Glomerular endothelial cell (primary cell): Measurements from ENCODE around the gene KIF4B. TPM values are rescaled to one million over a fixed set of nuclear protein-coding genes. Genes with fewer than 3 reads are reported as not detected.

Experiments used
- DNase-seq: peaks from one replicate; pipeline ENCODE4 v3.0.0-alpha.2; 2011; ENCODE audit warnings: low read depth, low spot score; ENCODE audit errors: extremely low read depth
- total RNA-seq: library from RNA; depleted of rRNA; stranded (reverse); fragments of >200 nt; gene quantifications from 2 replicates; pipeline ENCODE4 v1.2.3, GENCODE V29; 2015

KIF4B gene
- total RNA-seq, 1 donor from 2014 or later = 0.23 TPM

DNA sequence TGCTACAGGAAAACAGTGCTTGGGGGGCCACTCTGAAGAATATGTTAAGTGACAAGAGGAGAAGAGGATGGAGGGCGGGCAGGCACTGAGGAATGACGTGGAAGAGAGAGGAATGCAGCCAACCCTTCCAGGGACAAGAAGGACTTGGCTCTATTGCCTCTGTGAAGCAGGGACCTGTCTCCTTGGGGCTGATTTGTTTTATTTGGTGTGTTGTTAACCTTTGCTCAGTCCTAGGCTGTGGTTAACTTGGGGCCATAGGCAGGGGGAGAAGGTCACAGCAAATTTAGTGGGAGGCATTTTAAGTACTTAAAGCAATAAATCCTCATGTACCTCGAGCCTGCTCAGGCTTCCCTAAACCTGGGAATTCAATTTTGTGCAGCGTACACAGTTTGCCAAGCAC is 39.9 kb downstream of the KIF4B start:
- no peak for DNase-seq

DNA sequence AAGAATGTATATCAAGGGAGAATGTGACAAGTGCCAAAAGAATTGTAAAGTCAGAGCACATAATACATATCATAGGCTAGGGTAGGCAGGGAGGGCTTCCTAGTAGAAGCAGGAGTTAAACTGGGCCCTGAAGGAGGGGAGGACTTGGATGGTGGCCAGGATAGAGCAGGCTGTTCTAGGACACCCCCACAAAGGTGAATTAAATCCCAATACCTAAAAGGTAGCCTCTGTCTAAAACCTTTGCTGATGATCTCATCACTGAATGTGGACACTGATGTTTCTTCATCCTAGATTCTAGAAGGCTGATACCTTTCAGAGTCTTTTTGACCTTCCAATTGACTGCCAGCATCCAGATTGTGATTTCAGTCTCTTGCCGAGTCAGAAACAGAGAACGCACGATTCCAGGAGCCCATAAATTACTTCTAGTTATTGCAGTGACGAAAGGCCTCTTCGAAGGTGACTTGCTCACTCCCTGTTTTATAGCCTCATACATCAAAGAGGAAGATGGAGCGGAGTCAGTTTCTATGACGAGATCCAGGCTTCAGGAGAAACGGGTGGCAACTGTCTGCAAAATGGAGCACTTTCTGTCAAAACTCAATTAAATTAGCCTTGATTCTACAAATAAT is 43.2 kb downstream of the KIF4B start:
- no peak for DNase-seq

DNA sequence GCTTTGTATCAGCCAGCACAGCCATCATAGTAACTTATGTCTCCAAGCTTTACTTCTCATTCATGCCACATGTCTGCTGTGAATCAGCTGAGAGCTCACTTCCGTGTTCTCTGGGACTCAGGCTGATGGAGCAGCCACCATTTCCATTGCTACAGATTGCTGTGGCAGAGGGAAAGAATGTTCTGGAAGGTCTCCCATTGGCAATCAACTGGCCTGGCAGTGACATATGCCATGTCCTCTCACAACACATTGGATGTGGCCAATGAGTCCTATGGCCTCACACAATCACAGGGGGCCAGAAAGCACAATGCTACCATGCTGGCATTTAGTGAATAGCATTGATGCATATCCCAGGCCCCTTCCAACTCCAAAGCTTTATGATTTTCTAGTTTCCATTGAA is 44.1 kb downstream of the KIF4B start:
- no peak for DNase-seq

DNA sequence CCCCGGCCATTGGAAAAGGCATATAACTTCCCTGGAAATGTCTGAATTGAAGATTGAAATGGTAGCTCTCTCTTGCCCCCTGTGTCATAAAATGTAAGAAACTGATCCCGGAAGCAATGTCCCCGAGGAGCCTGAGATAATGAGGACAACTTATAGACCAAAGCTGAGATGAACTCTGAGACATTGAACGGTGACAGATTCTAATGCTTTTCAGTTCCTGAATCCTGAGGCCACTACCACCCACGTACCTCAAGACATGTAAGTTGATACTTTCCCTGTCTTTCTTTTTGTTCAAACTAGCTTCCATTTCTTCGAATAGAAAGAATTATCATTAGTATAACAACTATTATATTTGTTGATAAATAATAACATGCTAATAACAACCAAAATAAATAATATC is 51.0 kb downstream of the KIF4B start:
- DNase-seq = no peak

DNA sequence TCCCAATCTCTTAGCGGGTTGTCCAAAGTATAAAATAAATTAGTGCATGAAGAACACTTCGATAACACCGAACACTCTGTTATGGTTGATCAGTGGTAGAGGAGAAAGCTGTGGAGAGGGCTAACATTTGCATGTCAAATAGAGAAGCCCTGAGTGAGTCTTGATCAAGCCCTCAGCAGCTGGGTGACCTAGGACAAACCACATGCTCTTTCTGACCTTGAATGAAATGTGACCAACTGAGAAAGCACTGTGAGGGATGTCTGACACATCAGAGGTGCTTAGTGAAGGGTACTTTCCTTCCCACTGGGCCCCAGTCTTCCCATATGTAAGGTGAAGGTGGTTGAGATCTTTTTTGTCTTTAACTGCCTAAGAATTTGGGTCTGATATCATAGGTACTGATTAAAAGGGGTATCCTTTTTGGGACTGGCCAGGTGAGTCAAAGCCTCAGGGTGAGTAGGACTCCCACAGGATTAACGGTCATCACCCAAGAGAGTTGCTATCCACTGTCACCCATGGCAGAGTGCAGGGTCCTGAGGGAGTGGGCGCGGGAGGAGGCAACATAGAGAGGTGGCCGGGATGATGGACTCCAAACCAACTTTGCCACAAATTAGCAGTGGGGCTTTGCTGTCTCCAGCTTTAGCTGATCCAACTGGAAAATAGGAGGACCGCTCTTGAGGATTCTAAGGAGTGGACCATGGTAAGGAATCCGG is 53.5 kb downstream of the KIF4B start:
- no peak for DNase-seq

Other genes with a start within 250 kb of the KIF4B start
- 7.8 and 8.9 TPM in 2 replicates for gene FAXDC2, start 163.2 kb upstream of the KIF4B start, total RNA-seq
- gene CNOT8, start 155.1 kb upstream of the KIF4B start, total RNA-seq = 70.3 and 79.4 TPM in 2 replicates
- gene GEMIN5, start 75.5 kb upstream of the KIF4B start, total RNA-seq = 13.7 and 14.7 TPM in 2 replicates
- gene MRPL22, start 72.7 kb upstream of the KIF4B start, total RNA-seq = 34.2 and 40.6 TPM in 2 replicates